H9 (cell line): ENCODE data around the gene CFAP298. TPM values are rescaled to one million over a fixed set of nuclear protein-coding genes. Genes with fewer than 3 reads are reported as not detected.

Experiments
- DNase-seq: peaks from one replicate; pipeline ENCODE4 v3.0.0-alpha.2; 2017
- H2AFZ ChIP-seq: one replicate; pipeline ENCODE4 v1.6.1; 2013; ENCODE audit warnings: mild to moderate bottlenecking, low read length, control low read depth, moderate library complexity
- H2AK5ac ChIP-seq: 2 replicates; pipeline ENCODE4 v1.6.1; 2013; ENCODE audit warnings: low read length, control low read depth, mixed read lengths; ENCODE audit not compliant: insufficient read length
- H2BK120ac ChIP-seq: one replicate; pipeline ENCODE4 v1.6.1; 2013; ENCODE audit warnings: low read depth, mild to moderate bottlenecking, low read length, control low read depth, inconsistent platforms; ENCODE audit not compliant: poor library complexity, severe bottlenecking
- H2BK12ac ChIP-seq: 2 replicates; pipeline ENCODE4 v1.6.1; 2013; ENCODE audit warnings: low read length, control low read depth, mixed read lengths, low read depth; ENCODE audit not compliant: insufficient read length
- H2BK15ac ChIP-seq: 2 replicates; pipeline ENCODE4 v1.6.1; 2013; ENCODE audit warnings: low read depth, low read length, control low read depth
- H2BK20ac ChIP-seq: one replicate; pipeline ENCODE4 v1.6.1; 2013; ENCODE audit warnings: low read depth, mild to moderate bottlenecking, low read length, control low read depth, inconsistent platforms; ENCODE audit not compliant: poor library complexity, severe bottlenecking
- H2BK5ac ChIP-seq: 2 replicates; pipeline ENCODE4 v1.6.1; 2013; ENCODE audit warnings: low read length, control low read depth, mixed read lengths; ENCODE audit not compliant: insufficient read length
- H3K14ac ChIP-seq: 2 replicates; pipeline ENCODE4 v1.6.1; 2013; ENCODE audit warnings: low read length, control low read depth; ENCODE audit not compliant: insufficient read depth
- H3K18ac ChIP-seq: 2 replicates; pipeline ENCODE4 v1.6.1; 2013; ENCODE audit warnings: low read depth, mild to moderate bottlenecking, mixed read lengths, low read length, control low read depth; ENCODE audit not compliant: insufficient read length
- H3K23ac ChIP-seq: 2 replicates; pipeline ENCODE4 v1.6.1; 2013; ENCODE audit warnings: low read length, control low read depth, mixed read lengths, low read depth; ENCODE audit not compliant: insufficient read length
- H3K23me2 ChIP-seq: 2 replicates; pipeline ENCODE4 v1.6.1; 2013; ENCODE audit warnings: low read depth, mild to moderate bottlenecking, mixed read lengths, low read length, control low read depth; ENCODE audit not compliant: insufficient read length, poor library complexity, severe bottlenecking
- H3K27ac ChIP-seq: 2 replicates; pipeline ENCODE4 v1.5.1; 2013; ENCODE audit warnings: low read length, control low read depth, mixed read lengths, low read depth; ENCODE audit not compliant: insufficient read length
- H3K27me3 ChIP-seq: 2 replicates; pipeline ENCODE4 v1.6.1; 2013; ENCODE audit warnings: low read length, control low read depth, inconsistent platforms; ENCODE audit not compliant: insufficient read depth
- H3K4ac ChIP-seq: 2 replicates; pipeline ENCODE4 v1.6.1; 2013; ENCODE audit warnings: low read depth, mild to moderate bottlenecking, control low read depth, inconsistent platforms, low read length, moderate library complexity
- H3K4me1 ChIP-seq: 2 replicates; pipeline ENCODE4 v1.6.1; 2013; ENCODE audit warnings: low read length, control low read depth, inconsistent platforms; ENCODE audit not compliant: insufficient read depth
- H3K4me2 ChIP-seq: 2 replicates; pipeline ENCODE4 v1.6.1; 2013; ENCODE audit warnings: low read length, control low read depth, mixed read lengths; ENCODE audit not compliant: insufficient read length, insufficient read depth
- H3K56ac ChIP-seq: 2 replicates; pipeline ENCODE4 v1.6.1; 2013; ENCODE audit warnings: low read depth, mild to moderate bottlenecking, mixed read lengths, low read length, control low read depth; ENCODE audit not compliant: insufficient read length
- H3K79me1 ChIP-seq: 2 replicates; pipeline ENCODE4 v1.6.1; 2013; ENCODE audit warnings: low read depth, mild to moderate bottlenecking, moderate library complexity, low read length, control low read depth, inconsistent platforms; ENCODE audit not compliant: insufficient read depth, poor library complexity, severe bottlenecking
- H3K79me2 ChIP-seq: 2 replicates; pipeline ENCODE4 v1.6.1; 2013; ENCODE audit warnings: low read length, control low read depth, inconsistent platforms; ENCODE audit not compliant: insufficient read depth
- H3K9ac ChIP-seq: 2 replicates; pipeline ENCODE4 v1.6.1; 2013; ENCODE audit warnings: low read length, control low read depth, mixed read lengths; ENCODE audit not compliant: insufficient read length; ENCODE audit errors: extremely low read depth
- H3K9me3 ChIP-seq: one replicate; pipeline ENCODE4 v1.6.1; 2013; ENCODE audit warnings: low read depth, low read length, inconsistent platforms; ENCODE audit not compliant: control insufficient read depth
- H3T11ph ChIP-seq: one replicate; pipeline ENCODE4 v1.6.1; 2013; ENCODE audit warnings: mild to moderate bottlenecking, low read length, control low read depth, inconsistent platforms
- H4K20me1 ChIP-seq: one replicate; pipeline ENCODE4 v1.6.1; 2013; ENCODE audit not compliant: control insufficient read depth, insufficient read length, insufficient read depth
- H4K5ac ChIP-seq: 2 replicates; pipeline ENCODE4 v1.6.1; 2013; ENCODE audit warnings: low read depth, mild to moderate bottlenecking, mixed read lengths, low read length, control low read depth; ENCODE audit not compliant: insufficient read length
- H4K8ac ChIP-seq: replicated peaks from 2 replicates; pipeline ENCODE4 v1.6.1; 2013; ENCODE audit warnings: low read length, control low read depth, mixed read lengths, low read depth; ENCODE audit not compliant: insufficient read length
- H4K91ac ChIP-seq: 2 replicates; pipeline ENCODE4 v1.6.1; 2013; ENCODE audit warnings: low read depth, mild to moderate bottlenecking, moderate library complexity, mixed read lengths, low read length, control low read depth; ENCODE audit not compliant: insufficient read length
- H3K27ac Mint-ChIP-seq, 3 experiments: 2 replicates in 2 of 3; 3 replicates in 1 of 3; pipeline ENCODE4 v1.8.0; 2020 to 2021; ENCODE audit warnings: mixed read lengths in 3 of 3, mild to moderate bottlenecking in 1 of 3, moderate library complexity in 1 of 3
- H3K27me3 Mint-ChIP-seq: 2 replicates; pipeline ENCODE4 v1.8.0; 2021; ENCODE audit warnings: low read depth, mild to moderate bottlenecking, moderate library complexity, mixed read lengths
- H3K36me3 Mint-ChIP-seq, 3 experiments: 2 replicates in 2 of 3; 3 replicates in 1 of 3; pipeline ENCODE4 v1.8.0; 2020 to 2021; ENCODE audit warnings: low read depth in 3 of 3, mixed read lengths in 3 of 3; ENCODE audit not compliant: insufficient read depth in 1 of 3
- H3K4me1 Mint-ChIP-seq, 2 experiments: 2 replicates each; pipeline ENCODE4 v1.8.0; 2020; ENCODE audit warnings: mixed read lengths in 2 of 2
- H3K4me3 Mint-ChIP-seq, 2 experiments: 2 replicates in 1 of 2; 3 replicates in 1 of 2; pipeline ENCODE4 v1.8.0; 2020 to 2021; ENCODE audit warnings: mild to moderate bottlenecking in 2 of 2, mixed read lengths in 2 of 2, moderate library complexity in 1 of 2
- H3K9me3 Mint-ChIP-seq, 2 experiments: 2 replicates in 1 of 2; 3 replicates in 1 of 2; pipeline ENCODE4 v1.8.0; 2020; ENCODE audit warnings: mild to moderate bottlenecking in 2 of 2, mixed read lengths in 2 of 2, moderate library complexity in 1 of 2
- WGBS: extraction: QIAGEN DNeasy Blood & Tissue Kit; methylation state at CpG from one replicate; pipeline ENCODE4 v1.1.7; 2013; ENCODE audit warnings: missing lambda C conversion rate, low lambda C conversion rate, mixed read lengths; ENCODE audit not compliant: insufficient read length; ENCODE audit errors: extremely low coverage; 5-methylcytosine and 5-hydroxymethylcytosine counted together
- total RNA-seq: library from RNA; stranded (reverse); gene quantifications from 2 replicates; pipeline ENCODE4 v1.2.1, GENCODE V29; 2021
- TF ChIP-seq, protein P1 (sequence below): fragments of 200-600 bp; sonication (generic); conservative IDR thresholded peaks from 3 replicates; pipeline ENCODE4 v1.8.0; 2021; ENCODE audit warnings: antibody characterized with exemption, mild to moderate bottlenecking

The CFAP298 gene
- total RNA-seq, 1 experiment from 2014 or later, result 81.8 TPM

- H3K4me1 Mint-ChIP-seq, result peaks cover 0 to 9% of the 10 kb centered on the region in 2 experiments; a peak in 1 of 4 replicates
- Histone ChIP-seq H2AFZ (no peak overlapping the region), H3K4me2 (no peak overlapping the region), H2BK20ac (no peak overlapping the region), H3K14ac (no peak overlapping the region), H3K23ac (no peak overlapping the region), H3K27ac (no peak overlapping the region), H3T11ph (no peak overlapping the region), H3K23me2 (no peaks in the 10 kb centered on the region), H3K18ac (no peak overlapping the region), H3K4ac (no peak overlapping the region), H3K4me1 (no peaks in the 10 kb centered on the region), H2BK120ac (no peak overlapping the region), H3K79me2 (no peaks in the 10 kb centered on the region), H3K79me1 (no peaks in the 10 kb centered on the region), H4K20me1 (no peaks in the 10 kb centered on the region), H4K8ac (no peak overlapping the region), H3K27me3 (no peaks in the 10 kb centered on the region; the same call in 1 of the 2 replicates), H3K9ac (no peak overlapping the region), H3K9me3 (no peaks in the 10 kb centered on the region), H2BK15ac (no peak overlapping the region), H2BK5ac (no peak overlapping the region), H2AK5ac (no peak overlapping the region), H2BK12ac (no peak overlapping the region), H4K91ac (no peak overlapping the region), H3K56ac (no peak overlapping the region), H4K5ac (no peak overlapping the region)
- WGBS, result 100% methylated on average over 2 of the region's 8 CpGs
- peaks cover 5% of the 10 kb centered on the region; the same call in 1 of the 2 replicates for H3K27me3 Mint-ChIP-seq
- H3K27ac Mint-ChIP-seq, result no peak overlapping the region
- DNase-seq, result no peak
- no peaks in the 10 kb centered on the region for H3K36me3 Mint-ChIP-seq
- no peak overlapping the region for H3K4me3 Mint-ChIP-seq
- TF ChIP-seq, protein P1, sequence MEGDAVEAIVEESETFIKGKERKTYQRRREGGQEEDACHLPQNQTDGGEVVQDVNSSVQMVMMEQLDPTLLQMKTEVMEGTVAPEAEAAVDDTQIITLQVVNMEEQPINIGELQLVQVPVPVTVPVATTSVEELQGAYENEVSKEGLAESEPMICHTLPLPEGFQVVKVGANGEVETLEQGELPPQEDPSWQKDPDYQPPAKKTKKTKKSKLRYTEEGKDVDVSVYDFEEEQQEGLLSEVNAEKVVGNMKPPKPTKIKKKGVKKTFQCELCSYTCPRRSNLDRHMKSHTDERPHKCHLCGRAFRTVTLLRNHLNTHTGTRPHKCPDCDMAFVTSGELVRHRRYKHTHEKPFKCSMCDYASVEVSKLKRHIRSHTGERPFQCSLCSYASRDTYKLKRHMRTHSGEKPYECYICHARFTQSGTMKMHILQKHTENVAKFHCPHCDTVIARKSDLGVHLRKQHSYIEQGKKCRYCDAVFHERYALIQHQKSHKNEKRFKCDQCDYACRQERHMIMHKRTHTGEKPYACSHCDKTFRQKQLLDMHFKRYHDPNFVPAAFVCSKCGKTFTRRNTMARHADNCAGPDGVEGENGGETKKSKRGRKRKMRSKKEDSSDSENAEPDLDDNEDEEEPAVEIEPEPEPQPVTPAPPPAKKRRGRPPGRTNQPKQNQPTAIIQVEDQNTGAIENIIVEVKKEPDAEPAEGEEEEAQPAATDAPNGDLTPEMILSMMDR, result no peak
- no peaks in the 10 kb centered on the region for H3K9me3 Mint-ChIP-seq
These were observed 27.7 kb downstream of the CFAP298 start for GRCh38 chr21:32584472-32584871.
